Activated CD8-positive, alpha-beta T cell treated with anti-CD3 and anti-CD28 coated beads for 36 hours (primary cell): Measurements from ENCODE around the gene TMEM213. TPM values are rescaled to one million over a fixed set of nuclear protein-coding genes. Genes with fewer than 3 reads are reported as not detected.

Experiments used
- ATAC-seq: fragments of 200-7000 bp; cut with Tn5 transposase; one replicate; pipeline ENCODE4 v1.10.0; 2021; ENCODE audit warnings: mild to moderate bottlenecking, moderate library complexity
- CTCF ChIA-PET: fragments of 350-600 bp; sonication (Branson Sonifier 250); formaldehyde crosslinking; loops from one replicate; lab custom pipeline; 2021; ENCODE audit warnings: antibody characterized with exemption; lab: Charles Lee
- POLR2A ChIA-PET: fragments of 350-600 bp; sonication (Branson Sonifier 250); formaldehyde crosslinking; loops from one replicate; lab custom pipeline; 2021; ENCODE audit warnings: antibody characterized with exemption; lab: Charles Lee
- DNase-seq: peaks from one replicate; pipeline ENCODE4 v3.0.0-alpha.2; 2020
- H3K27ac Mint-ChIP-seq: one replicate; pipeline ENCODE4 v1.8.0; 2021; ENCODE audit warnings: mild to moderate bottlenecking, mixed read lengths
- H3K27me3 Mint-ChIP-seq: one replicate; pipeline ENCODE4 v1.8.0; 2021; ENCODE audit warnings: mixed read lengths
- H3K36me3 Mint-ChIP-seq: one replicate; pipeline ENCODE4 v1.8.0; 2021; ENCODE audit warnings: low read depth, mixed read lengths
- H3K4me1 Mint-ChIP-seq: one replicate; pipeline ENCODE4 v1.8.0; 2021; ENCODE audit warnings: low read depth, mixed read lengths
- H3K4me3 Mint-ChIP-seq: one replicate; pipeline ENCODE4 v1.8.0; 2021; ENCODE audit warnings: mild to moderate bottlenecking, moderate library complexity, mixed read lengths
- H3K9me3 Mint-ChIP-seq: one replicate; pipeline ENCODE4 v1.8.0; 2021; ENCODE audit warnings: mixed read lengths
- intact Hi-C: fragments of 100-400 bp; cut with micrococcal nuclease; formaldehyde crosslinking; loops from one replicate; pipeline ENCODE4 v1.10.0; 2022
- total RNA-seq, 2 experiments: library from RNA; stranded (reverse); gene quantifications; one replicate each; pipeline ENCODE4 v1.2.3, GENCODE V29; 2021
- TF ChIP-seq, protein P1 (sequence below): fragments of 200-600 bp; IDR thresholded peaks from one replicate; pipeline ENCODE4 v1.8.0; 2022; ENCODE audit warnings: antibody characterized with exemption, mild to moderate bottlenecking

The TMEM213 gene
- total RNA-seq, 2 experiments from 2014 or later, result not detected

DNA sequence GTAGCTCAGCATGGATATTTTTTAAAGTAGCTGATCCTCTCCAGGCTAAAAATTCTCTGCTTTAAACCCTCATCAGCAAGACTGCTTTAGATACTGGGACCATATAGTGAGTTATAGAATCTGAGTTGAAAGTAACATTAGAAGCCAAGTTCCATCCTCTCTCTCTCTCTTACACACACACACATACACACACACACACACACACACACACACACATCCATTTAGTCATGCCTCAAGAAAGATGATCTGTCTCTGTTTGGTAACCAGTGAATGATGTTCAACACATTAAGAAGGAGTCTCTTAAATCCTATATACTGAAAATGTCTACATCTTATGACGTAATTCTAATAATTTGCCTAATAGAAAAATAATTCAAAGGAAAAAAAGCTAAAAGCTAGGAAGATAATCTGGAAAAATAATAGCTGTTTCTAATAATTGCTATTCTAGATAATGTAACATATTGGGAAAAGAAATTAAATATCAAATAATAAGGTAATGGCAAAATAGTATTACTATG is 17.1 kb downstream of the TMEM213 start:
- Mint-ChIP-seq H3K36me3 (no peaks in the 10 kb centered on the region), H3K9me3 (no peaks in the 10 kb centered on the region), H3K27ac (no peak overlapping the region), H3K4me3 (no peak overlapping the region), H3K4me1 (peaks cover 11% of the 10 kb centered on the region), H3K27me3 (no peaks in the 10 kb centered on the region)
- TF ChIP-seq, protein P1, sequence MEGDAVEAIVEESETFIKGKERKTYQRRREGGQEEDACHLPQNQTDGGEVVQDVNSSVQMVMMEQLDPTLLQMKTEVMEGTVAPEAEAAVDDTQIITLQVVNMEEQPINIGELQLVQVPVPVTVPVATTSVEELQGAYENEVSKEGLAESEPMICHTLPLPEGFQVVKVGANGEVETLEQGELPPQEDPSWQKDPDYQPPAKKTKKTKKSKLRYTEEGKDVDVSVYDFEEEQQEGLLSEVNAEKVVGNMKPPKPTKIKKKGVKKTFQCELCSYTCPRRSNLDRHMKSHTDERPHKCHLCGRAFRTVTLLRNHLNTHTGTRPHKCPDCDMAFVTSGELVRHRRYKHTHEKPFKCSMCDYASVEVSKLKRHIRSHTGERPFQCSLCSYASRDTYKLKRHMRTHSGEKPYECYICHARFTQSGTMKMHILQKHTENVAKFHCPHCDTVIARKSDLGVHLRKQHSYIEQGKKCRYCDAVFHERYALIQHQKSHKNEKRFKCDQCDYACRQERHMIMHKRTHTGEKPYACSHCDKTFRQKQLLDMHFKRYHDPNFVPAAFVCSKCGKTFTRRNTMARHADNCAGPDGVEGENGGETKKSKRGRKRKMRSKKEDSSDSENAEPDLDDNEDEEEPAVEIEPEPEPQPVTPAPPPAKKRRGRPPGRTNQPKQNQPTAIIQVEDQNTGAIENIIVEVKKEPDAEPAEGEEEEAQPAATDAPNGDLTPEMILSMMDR, result no peak
- no peak for ATAC-seq
- ChIA-PET POLR2A (interaction anchor here (0.6 kb wide), 1 partner anchor 332 kb away, joined by 3 read pairs; no protein-coding TSS in a partner anchor), CTCF (no interaction called here)
- DNase-seq, result no peak
- intact Hi-C loops, result no loop called here

DNA sequence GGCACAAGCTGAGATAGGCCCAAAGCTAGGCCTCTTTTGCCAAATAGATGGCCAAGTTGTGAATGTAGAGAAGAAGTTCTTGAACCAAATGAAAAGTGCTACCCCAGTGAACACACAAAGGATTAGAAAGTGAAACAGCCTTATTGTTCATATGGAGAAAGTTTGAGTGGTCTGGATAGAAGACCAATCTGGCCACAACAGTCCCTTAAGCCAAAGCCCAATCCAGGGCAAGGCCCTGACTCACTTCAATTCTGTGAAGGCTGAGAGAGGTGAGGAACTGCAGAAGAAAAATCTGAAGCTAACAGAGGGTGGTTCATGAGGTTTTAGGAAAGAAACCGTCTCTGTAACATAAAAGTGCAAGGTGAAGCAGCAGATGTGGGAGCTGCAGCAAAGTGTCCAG is 18.9 kb downstream of the TMEM213 start:
- H3K36me3 Mint-ChIP-seq, result no peaks in the 10 kb centered on the region
- POLR2A ChIA-PET, result interaction anchor here (0.6 kb wide), 1 partner anchor 52 kb away, joined by 4 read pairs; no protein-coding TSS in a partner anchor
- ATAC-seq (no peak), DNase-seq (no peak)
- intact Hi-C loops, result no loop called here
- TF ChIP-seq, protein P1, result no peak
- CTCF ChIA-PET, result interaction anchor here (0.8 kb wide), 1 partner anchor 200 kb away, joined by 3 read pairs; no protein-coding TSS in a partner anchor
- H3K27ac Mint-ChIP-seq, result no peak overlapping the region
- H3K9me3 Mint-ChIP-seq, result no peaks in the 10 kb centered on the region
- no peaks in the 10 kb centered on the region for H3K27me3 Mint-ChIP-seq
- H3K4me1 Mint-ChIP-seq, result peaks cover 11% of the 10 kb centered on the region
- H3K4me3 Mint-ChIP-seq, result no peak overlapping the region

DNA sequence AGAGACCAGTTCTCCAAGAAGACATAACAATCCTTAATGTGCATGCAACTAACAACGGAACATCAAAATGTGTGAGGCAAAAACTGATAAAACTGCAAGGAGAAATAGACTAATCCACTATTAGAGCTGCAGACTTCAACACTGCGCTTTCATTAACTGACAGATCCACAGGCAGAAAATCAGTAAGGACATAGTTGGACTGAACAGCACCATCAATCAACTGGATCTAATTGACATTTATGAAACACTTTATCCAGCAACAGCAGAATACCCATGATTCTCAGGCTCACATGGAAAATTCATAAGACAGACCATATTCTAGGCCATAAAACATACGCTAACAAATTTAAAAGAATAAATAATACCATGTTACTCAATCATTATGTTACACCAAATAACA is 21.8 kb downstream of the TMEM213 start:
- H3K4me3 Mint-ChIP-seq, result no peak overlapping the region
- TF ChIP-seq, protein P1, result no peak
- ATAC-seq (no peak), DNase-seq (no peak)
- H3K9me3 Mint-ChIP-seq, result no peaks in the 10 kb centered on the region
- H3K27me3 Mint-ChIP-seq, result no peaks in the 10 kb centered on the region
- H3K4me1 Mint-ChIP-seq, result peaks cover 3% of the 10 kb centered on the region
- ChIA-PET CTCF (no interaction called here), POLR2A (no interaction called here)
- no peaks in the 10 kb centered on the region for H3K36me3 Mint-ChIP-seq
- intact Hi-C loops, result no loop called here
- H3K27ac Mint-ChIP-seq, result no peak overlapping the region

DNA sequence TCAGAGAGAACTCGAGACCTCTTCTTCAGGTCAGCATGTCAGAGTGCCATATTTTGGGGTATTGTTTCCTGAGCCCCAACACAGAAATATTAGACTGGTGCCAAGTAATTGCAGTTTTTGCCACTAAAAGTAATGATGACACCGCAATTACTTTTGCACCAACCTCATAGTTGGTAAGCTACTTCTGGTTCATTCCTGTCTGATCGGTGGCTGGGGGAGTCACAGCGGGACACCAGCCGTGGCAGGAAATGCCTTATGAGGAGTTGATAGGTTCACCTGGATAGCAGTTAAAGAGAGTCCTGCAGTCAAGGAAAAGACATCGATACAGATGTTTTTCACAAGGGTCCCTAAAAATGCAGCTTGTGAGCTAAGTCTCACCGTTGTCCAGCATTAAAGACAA is 24.1 kb downstream of the TMEM213 start:
- DNase-seq (no peak), ATAC-seq (no peak)
- intact Hi-C loops, result no loop called here
- H3K36me3 Mint-ChIP-seq, result no peaks in the 10 kb centered on the region
- no peak overlapping the region for H3K4me3 Mint-ChIP-seq
- CTCF ChIA-PET, result interaction anchor here (0.9 kb wide), 1 partner anchor 36 kb away, joined by 3 read pairs; no protein-coding TSS in a partner anchor
- peaks cover 7% of the 10 kb centered on the region for H3K4me1 Mint-ChIP-seq
- H3K27ac Mint-ChIP-seq, result no peak overlapping the region
- peaks cover 6% of the 10 kb centered on the region for H3K27me3 Mint-ChIP-seq
- POLR2A ChIA-PET, result no interaction called here
- TF ChIP-seq, protein P1, result no peak
- no peaks in the 10 kb centered on the region for H3K9me3 Mint-ChIP-seq

DNA sequence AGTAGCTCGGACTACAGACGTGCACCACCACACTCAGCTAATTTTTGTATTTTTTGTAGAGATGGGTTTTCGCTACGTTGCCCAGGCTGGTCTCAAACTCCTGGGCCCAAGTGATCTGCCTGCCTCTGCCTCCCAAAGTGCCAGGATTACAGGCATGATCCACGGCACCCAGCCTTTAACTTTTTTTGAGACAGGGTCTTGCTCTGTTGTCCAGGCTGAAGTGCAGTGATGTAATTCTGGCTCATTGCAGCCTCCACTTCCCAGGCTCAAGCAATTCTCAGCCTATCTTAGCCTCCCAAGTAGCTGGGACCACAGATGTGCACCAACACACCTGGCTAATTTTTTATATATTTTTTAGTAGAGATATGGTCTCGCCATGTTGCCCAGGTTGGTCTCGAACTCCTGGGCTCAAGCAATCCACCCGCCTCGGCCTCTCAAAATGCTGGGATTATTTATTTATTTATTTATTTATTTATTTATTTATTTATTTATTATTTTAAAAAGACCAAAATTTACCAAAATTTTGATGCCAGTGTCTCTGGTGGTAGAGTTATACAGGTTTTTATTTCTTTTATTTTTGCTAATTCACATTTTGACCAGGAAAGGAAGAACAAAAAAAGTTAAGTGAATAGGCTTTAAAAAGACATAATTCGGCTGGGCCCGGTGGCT is 25.2 kb downstream of the TMEM213 start:
- TF ChIP-seq, protein P1, result no peak
- H3K27ac Mint-ChIP-seq, result no peak overlapping the region

More for the DNA sequence above, 25.2 kb downstream of the TMEM213 start:
- intact Hi-C loops, result no loop called here
- Mint-ChIP-seq H3K27me3 (peaks cover 6% of the 10 kb centered on the region), H3K36me3 (no peaks in the 10 kb centered on the region), H3K9me3 (no peaks in the 10 kb centered on the region), H3K4me3 (no peak overlapping the region), H3K4me1 (peaks cover 7% of the 10 kb centered on the region)
- ChIA-PET CTCF (interaction anchor here (0.9 kb wide), 1 partner anchor 35 kb away, joined by 3 read pairs; no protein-coding TSS in a partner anchor), POLR2A (no interaction called here)
- DNase-seq (no peak), ATAC-seq (no peak)
